GM12874 (cell line): Measurements from ENCODE around the gene C7orf33.

ENCODE experiments used
- CTCF ChIP-seq: IDR thresholded peaks from 2 replicates; pipeline ENCODE4 v1.5.1; 2011; ENCODE audit warnings: low read depth, mild to moderate bottlenecking, control low read depth, low read length, moderate library complexity; ENCODE audit not compliant: insufficient read depth

The C7orf33 gene

GRCh38 chr7:148605350-148605749, 14.8 kb downstream of the C7orf33 start:
- TF ChIP-seq CTCF: no peak

GRCh38 chr7:148607151-148607661, 16.6 kb downstream of the C7orf33 start:
- TF ChIP-seq CTCF: no peak

- no peak for TF ChIP-seq CTCF
Measured at GRCh38 chr7:148609045-148609725, 18.6 kb downstream of the C7orf33 start.

- 0 out of 2 replicates have a peak, but pooled peaks have one; percentile 10 for TF ChIP-seq CTCF
Measured at GRCh38 chr7:148611692-148612091, 21.1 kb downstream of the C7orf33 start.

- TF ChIP-seq CTCF: no peak
Measured at GRCh38 chr7:148615085-148615730, 24.6 kb downstream of the C7orf33 start.

GRCh38 chr7:148620749-148621359, 30.3 kb downstream of the C7orf33 start:
- no peak for TF ChIP-seq CTCF

- no peak for TF ChIP-seq CTCF
Measured at GRCh38 chr7:148621563-148621962, 31.0 kb downstream of the C7orf33 start.
